ENCODE results near the gene GRHL1. TPM values are rescaled to one million over a fixed set of nuclear protein-coding genes. Genes with fewer than 3 reads are reported as not detected.
"Not testable (repeated sequence)": the region's sequence is repeated elsewhere in the genome, so short reads cannot be mapped to it uniquely, and the experiment has no call there.

The GRHL1 gene
- total RNA-seq, 1 donor from 2014 or later: 1.4 TPM

- Mint-ChIP-seq H3K27ac (no peak overlapping the region), H3K4me3 (no peak overlapping the region), H3K4me1 (ENCODE audit: low read depth) (no peaks in the 10 kb centered on the region), H3K36me3 (ENCODE audit: low read depth) (no peaks in the 10 kb centered on the region), H3K27me3 (ENCODE audit: insufficient read depth) (no peaks in the 10 kb centered on the region), H3K9me3 (no peaks in the 10 kb centered on the region)
- intact Hi-C loops (cut with micrococcal nuclease): no loop called here
- DNase-seq (ENCODE audit: low spot score): no peak
These were observed 71.0 kb downstream of the GRHL1 start for GRCh38 chr2:10022445-10022844.

DNA sequence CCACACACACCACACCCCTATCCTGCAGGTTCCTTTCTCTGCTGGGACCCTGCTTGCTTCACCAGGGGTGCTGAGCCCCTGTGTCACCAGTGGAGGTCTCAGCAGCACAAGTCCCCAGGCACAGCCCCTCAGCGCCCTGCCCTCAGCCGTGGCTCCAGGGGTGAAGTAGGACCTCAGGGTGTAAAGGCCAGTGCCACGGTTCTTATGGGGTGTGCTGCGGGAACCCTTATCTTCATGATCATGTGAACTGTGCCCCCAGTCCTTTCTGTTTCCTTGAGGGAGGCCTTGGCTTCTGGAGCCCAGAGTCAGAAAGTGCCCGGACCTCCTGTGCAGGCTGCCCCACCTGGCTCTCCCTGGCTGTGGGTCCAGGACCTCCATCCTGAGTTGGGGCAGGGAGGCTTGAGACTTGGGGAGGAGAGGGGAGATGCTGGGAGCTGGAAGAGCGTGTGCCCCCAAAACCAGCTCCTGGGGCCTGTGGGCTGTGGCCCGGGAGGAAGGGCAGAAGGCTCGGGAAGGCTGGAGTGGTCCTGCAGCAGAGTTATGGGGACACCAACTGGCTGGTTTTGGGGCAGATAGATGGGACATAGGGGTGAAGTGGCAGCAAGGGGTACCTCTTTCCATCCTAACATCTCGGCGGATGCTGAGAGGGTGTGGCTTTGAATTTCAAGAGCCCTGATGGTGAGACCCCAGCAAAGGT is 71.6 kb downstream of the GRHL1 start:
- intact Hi-C loops (cut with micrococcal nuclease): no loop called here
- Mint-ChIP-seq H3K27me3 (ENCODE audit: insufficient read depth) (peaks cover 2% of the 10 kb centered on the region), H3K36me3 (ENCODE audit: low read depth) (no peaks in the 10 kb centered on the region), H3K4me3 (no peak overlapping the region), H3K4me1 (ENCODE audit: low read depth) (no peaks in the 10 kb centered on the region), H3K9me3 (no peaks in the 10 kb centered on the region), H3K27ac (no peak overlapping the region)
- DNase-seq (ENCODE audit: low spot score): no peak

- Mint-ChIP-seq H3K9me3 (no peaks in the 10 kb centered on the region), H3K27me3 (ENCODE audit: insufficient read depth) (peaks cover 4% of the 10 kb centered on the region), H3K36me3 (ENCODE audit: low read depth) (no peaks in the 10 kb centered on the region), H3K4me1 (ENCODE audit: low read depth) (peaks cover 21% of the 10 kb centered on the region), H3K4me3 (no peak overlapping the region), H3K27ac (no peak overlapping the region)
- DNase-seq (ENCODE audit: low spot score): no peak
- intact Hi-C loops (cut with micrococcal nuclease): no loop called here
These were observed 75.6 kb downstream of the GRHL1 start for GRCh38 chr2:10026940-10027569.

- no peaks in the 10 kb centered on the region for H3K36me3 Mint-ChIP-seq (ENCODE audit: low read depth)
- H3K9me3 Mint-ChIP-seq: no peaks in the 10 kb centered on the region
- H3K27ac Mint-ChIP-seq: no peak overlapping the region
- intact Hi-C loops (cut with micrococcal nuclease): no loop called here
- peaks cover 4% of the 10 kb centered on the region for H3K27me3 Mint-ChIP-seq (ENCODE audit: insufficient read depth)
- peaks cover 21% of the 10 kb centered on the region for H3K4me1 Mint-ChIP-seq (ENCODE audit: low read depth)
- no peak for DNase-seq (ENCODE audit: low spot score)
- H3K4me3 Mint-ChIP-seq: no peak overlapping the region
These were observed 76.3 kb downstream of the GRHL1 start for GRCh38 chr2:10027660-10028330.

DNA sequence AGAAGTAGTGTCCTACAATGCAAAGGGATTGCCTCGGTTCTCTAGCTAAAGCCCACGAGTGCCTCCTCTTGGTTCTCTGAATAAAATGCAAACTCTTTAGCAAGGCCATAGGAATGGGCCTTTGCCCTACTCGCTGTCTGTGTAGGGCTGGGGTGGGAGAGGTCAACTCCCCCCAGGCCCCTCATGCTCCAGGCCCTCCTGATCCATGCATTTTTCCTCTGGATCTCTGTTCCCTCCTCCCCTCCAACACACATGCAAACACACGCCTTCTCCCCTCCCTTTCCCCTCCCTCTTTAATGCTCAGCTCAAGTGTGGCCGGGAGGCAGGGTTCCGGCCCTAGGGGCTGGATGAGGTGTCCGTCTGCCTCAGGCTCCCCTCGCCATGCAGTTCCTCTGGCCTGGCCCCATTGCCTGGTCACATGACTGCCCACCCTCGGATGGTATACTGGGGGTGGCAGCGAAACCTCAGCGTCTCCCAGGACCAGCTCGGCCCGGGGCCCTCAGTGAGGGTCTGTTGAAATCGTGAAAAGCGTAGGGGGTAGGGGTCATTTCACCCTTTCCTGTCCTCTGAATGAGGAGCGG is 77.0 kb downstream of the GRHL1 start:
- H3K27ac Mint-ChIP-seq: no peak overlapping the region
- H3K9me3 Mint-ChIP-seq: no peaks in the 10 kb centered on the region
- intact Hi-C loops (cut with micrococcal nuclease): no loop called here
- no peaks in the 10 kb centered on the region for H3K36me3 Mint-ChIP-seq (ENCODE audit: low read depth)
- peaks cover 4% of the 10 kb centered on the region for H3K27me3 Mint-ChIP-seq (ENCODE audit: insufficient read depth)
- DNase-seq (ENCODE audit: low spot score): no peak
- H3K4me1 Mint-ChIP-seq (ENCODE audit: low read depth): peaks cover 21% of the 10 kb centered on the region
- H3K4me3 Mint-ChIP-seq: no peak overlapping the region

- Mint-ChIP-seq H3K4me1 (ENCODE audit: low read depth) (peaks cover 21% of the 10 kb centered on the region), H3K27me3 (ENCODE audit: insufficient read depth) (peaks cover 4% of the 10 kb centered on the region), H3K4me3 (peak overlapping the region; percentile 42), H3K9me3 (no peaks in the 10 kb centered on the region), H3K36me3 (ENCODE audit: low read depth) (no peaks in the 10 kb centered on the region), H3K27ac (peak overlapping the region; percentile 44)
- DNase-seq (ENCODE audit: low spot score): peak; percentile 53
- intact Hi-C loops (cut with micrococcal nuclease): no loop called here
These were observed 77.7 kb downstream of the GRHL1 start for GRCh38 chr2:10028988-10029874.

DNA sequence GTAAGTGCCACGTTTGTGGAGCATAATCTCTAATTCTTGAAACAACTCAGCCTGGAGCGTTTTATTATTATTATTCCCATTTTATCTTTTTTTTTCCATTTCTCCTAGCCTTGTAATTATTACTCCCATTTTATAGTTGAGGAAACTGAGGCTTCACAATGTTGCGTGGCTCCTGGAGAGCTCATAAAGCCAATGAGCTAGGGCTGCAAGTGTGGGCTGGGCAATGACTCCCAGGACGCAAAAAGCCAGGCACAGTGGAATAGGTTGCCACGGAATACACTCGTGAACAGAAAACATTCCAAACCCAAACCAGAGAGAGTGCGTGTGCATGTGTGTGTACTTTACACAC is 78.4 kb downstream of the GRHL1 start:
- no peaks in the 10 kb centered on the region for H3K36me3 Mint-ChIP-seq (ENCODE audit: low read depth)
- intact Hi-C loops (cut with micrococcal nuclease): no loop called here
- peaks cover 24% of the 10 kb centered on the region for H3K4me1 Mint-ChIP-seq (ENCODE audit: low read depth)
- no peaks in the 10 kb centered on the region for H3K9me3 Mint-ChIP-seq
- H3K27ac Mint-ChIP-seq: peak overlapping the region; percentile 44
- DNase-seq (ENCODE audit: low spot score): no peak
- H3K27me3 Mint-ChIP-seq (ENCODE audit: insufficient read depth): peaks cover 7% of the 10 kb centered on the region
- peak overlapping the region; percentile 28 for H3K4me3 Mint-ChIP-seq

DNA sequence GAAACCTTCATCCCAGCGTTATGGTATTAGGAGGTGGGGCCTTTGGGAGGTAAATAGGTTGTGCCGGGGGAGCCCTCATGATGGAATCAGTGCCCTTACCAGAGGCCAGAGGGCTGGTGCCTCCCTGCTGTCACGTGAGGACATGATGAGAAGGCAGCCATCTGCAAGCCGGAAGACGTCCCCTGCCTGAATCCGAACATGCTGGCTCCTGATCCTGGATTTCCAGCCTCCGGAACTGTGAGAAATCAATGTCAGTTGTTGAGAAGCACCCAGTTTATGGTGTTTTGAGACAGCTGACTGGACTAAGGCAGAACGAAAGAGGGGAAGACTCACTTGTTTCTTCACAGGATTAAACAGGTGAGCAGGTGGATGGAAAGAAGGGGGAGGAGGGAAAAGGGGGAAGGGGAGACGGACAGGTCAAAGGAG is 78.8 kb downstream of the GRHL1 start:
- Mint-ChIP-seq H3K36me3 (ENCODE audit: low read depth) (no peaks in the 10 kb centered on the region), H3K4me1 (ENCODE audit: low read depth) (peaks cover 27% of the 10 kb centered on the region), H3K27me3 (ENCODE audit: insufficient read depth) (peaks cover 11% of the 10 kb centered on the region), H3K9me3 (no peaks in the 10 kb centered on the region), H3K4me3 (peak overlapping the region; percentile 28), H3K27ac (no peak overlapping the region)
- DNase-seq (ENCODE audit: low spot score): no peak
- intact Hi-C loops (cut with micrococcal nuclease): no loop called here

- H3K27ac Mint-ChIP-seq; DNase-seq (ENCODE audit: low spot score); H3K9me3 Mint-ChIP-seq; intact Hi-C loops (cut with micrococcal nuclease); H3K36me3 Mint-ChIP-seq (ENCODE audit: low read depth); H3K4me3 Mint-ChIP-seq: not testable (repeated sequence)
- peaks cover 31% of the 10 kb centered on the region for H3K4me1 Mint-ChIP-seq (ENCODE audit: low read depth)
- H3K27me3 Mint-ChIP-seq (ENCODE audit: insufficient read depth): peaks cover 11% of the 10 kb centered on the region
These were observed 79.3 kb downstream of the GRHL1 start for GRCh38 chr2:10030798-10031197.

DNA sequence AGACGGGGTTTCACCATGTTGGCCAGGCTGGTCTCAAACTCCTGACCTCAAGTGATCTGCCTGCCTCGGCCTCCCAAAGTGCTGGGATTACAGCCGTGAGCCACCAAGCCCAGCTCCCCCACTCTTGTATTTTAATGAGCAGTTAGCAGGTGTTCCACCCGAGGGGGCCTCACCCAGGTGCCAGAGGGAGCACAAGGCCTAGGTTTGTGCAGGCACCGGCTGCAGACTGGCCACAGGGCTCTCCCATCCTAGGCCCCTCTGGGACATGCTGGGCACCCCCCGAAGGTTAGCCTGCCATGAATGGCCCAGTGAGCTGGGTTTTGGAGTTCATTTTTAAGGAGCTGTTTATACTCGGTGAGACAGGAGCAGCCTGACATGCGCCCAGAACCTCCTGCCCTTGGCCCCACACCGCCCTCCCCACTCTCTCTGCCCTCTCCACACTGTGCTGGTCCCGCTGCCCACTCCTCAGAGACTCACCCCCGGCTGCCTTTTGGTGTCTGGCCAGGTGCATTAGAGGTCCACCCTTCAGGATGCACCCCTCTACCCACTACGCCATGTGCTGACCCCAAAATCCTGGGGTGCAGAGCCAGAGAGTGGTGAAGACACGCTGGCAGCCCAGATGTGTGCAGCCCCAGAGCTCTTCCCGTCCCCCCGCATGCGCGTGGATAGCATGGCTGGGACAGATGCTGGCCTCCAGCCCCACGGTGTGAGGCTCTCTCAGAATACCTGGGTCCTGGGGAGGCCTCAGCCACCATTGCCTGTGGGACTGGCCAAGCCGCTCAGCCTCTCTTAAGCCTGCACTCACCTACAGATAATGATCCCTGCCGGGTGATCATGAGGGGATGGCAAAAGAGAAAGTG is 80.6 kb downstream of the GRHL1 start:
- intact Hi-C loops (cut with micrococcal nuclease): no loop called here
- H3K4me1 Mint-ChIP-seq (ENCODE audit: low read depth): peaks cover 34% of the 10 kb centered on the region
- H3K4me3 Mint-ChIP-seq: no peak overlapping the region

DNA sequence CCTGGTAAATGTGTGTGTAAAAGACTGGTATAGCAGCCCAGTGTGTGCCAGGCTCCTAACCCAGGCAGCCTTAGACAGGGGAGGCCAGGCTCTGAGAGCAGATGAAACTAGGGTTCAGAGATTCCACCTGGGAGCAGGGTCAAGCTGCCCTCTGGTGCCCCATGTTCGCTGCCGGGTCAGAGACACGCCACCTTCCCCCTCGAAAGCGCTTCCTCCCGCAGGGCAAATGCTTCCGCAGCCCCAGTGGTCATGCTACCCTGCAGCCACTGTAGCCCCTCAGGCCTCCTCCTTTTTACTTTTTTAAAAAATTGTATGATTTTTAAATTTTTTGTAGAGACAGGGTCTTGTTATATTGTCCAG is 81.2 kb downstream of the GRHL1 start:
- no peak overlapping the region for H3K27ac Mint-ChIP-seq
- DNase-seq (ENCODE audit: low spot score): no peak
- H3K27me3 Mint-ChIP-seq (ENCODE audit: insufficient read depth): peaks cover 9% of the 10 kb centered on the region
- no peaks in the 10 kb centered on the region for H3K36me3 Mint-ChIP-seq (ENCODE audit: low read depth)
- H3K4me3 Mint-ChIP-seq: no peak overlapping the region
- intact Hi-C loops (cut with micrococcal nuclease): no loop called here
- no peaks in the 10 kb centered on the region for H3K9me3 Mint-ChIP-seq
- peaks cover 34% of the 10 kb centered on the region for H3K4me1 Mint-ChIP-seq (ENCODE audit: low read depth)

More for the DNA sequence above, 80.6 kb downstream of the GRHL1 start:
- no peak for DNase-seq (ENCODE audit: low spot score)
- Mint-ChIP-seq H3K9me3 (no peaks in the 10 kb centered on the region), H3K27me3 (ENCODE audit: insufficient read depth) (peaks cover 11% of the 10 kb centered on the region), H3K27ac (no peak overlapping the region), H3K36me3 (ENCODE audit: low read depth) (no peaks in the 10 kb centered on the region)

Measured in activated T-helper 1 cell treated with anti-CD3 and anti-CD28 coated beads, Interleukin-12 subunit alpha, Interleukin-12 subunit beta, Interleukin-2, Interleukin-4 antibody, amounts not matched to agents 30 ng/mL and 10 ng/mL and 1 ng/mL, durations not matched to agents 14 hours and 24 hours and 36 hours (primary cell).